ENCODE measurements around the gene DPH2. TPM values are rescaled to one million over a fixed set of nuclear protein-coding genes. Genes with fewer than 3 reads are reported as not detected.

DPH2 gene
- polyA plus RNA-seq, 1 of the 3 experiments (the other 2 are of a cell fraction): 76.9 TPM

GRCh38 chr1:43925846-43926245 lies 44.0 kb upstream of the DPH2 start:
- TF ChIP-seq, protein P1, sequence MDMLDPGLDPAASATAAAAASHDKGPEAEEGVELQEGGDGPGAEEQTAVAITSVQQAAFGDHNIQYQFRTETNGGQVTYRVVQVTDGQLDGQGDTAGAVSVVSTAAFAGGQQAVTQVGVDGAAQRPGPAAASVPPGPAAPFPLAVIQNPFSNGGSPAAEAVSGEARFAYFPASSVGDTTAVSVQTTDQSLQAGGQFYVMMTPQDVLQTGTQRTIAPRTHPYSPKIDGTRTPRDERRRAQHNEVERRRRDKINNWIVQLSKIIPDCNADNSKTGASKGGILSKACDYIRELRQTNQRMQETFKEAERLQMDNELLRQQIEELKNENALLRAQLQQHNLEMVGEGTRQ (IDR thresholded peaks at IDR 0.05; ENCODE audit: borderline replicate concordance, low read depth, low read length): no peak
- TF ChIP-seq EZH2phosphoT487 (IDR thresholded peaks at IDR 0.05; ENCODE audit: borderline replicate concordance, low read depth): no peak
- TF ChIP-seq POLR2AphosphoS5 (IDR thresholded peaks at IDR 0.05; ENCODE audit: low read depth, low read length): no peak
- no peak for TF ChIP-seq RAD21 (IDR thresholded peaks at IDR 0.05; ENCODE audit: low read length)
- no peak for TF ChIP-seq SIN3A (IDR thresholded peaks at IDR 0.05; ENCODE audit: borderline replicate concordance, low read depth, low read length)
- TF ChIP-seq RXRA (IDR thresholded peaks at IDR 0.05; ENCODE audit: borderline replicate concordance, low read depth): no peak
- TF ChIP-seq CHD2 (IDR thresholded peaks at IDR 0.05; ENCODE audit: low read length, partially characterized antibody): no peak
- no peak for TF ChIP-seq ELF1 (IDR thresholded peaks at IDR 0.05)
- TF ChIP-seq MEF2A (IDR thresholded peaks at IDR 0.05; ENCODE audit: borderline replicate concordance, low read depth): no peak
- TF ChIP-seq GABPA (IDR thresholded peaks at IDR 0.05; ENCODE audit: low read depth): no peak
- TF ChIP-seq TEAD4 (IDR thresholded peaks at IDR 0.05; ENCODE audit: borderline replicate concordance, insufficient read depth): no peak
- TF ChIP-seq EP300 (IDR thresholded peaks at IDR 0.05; ENCODE audit: borderline replicate concordance in 1 of 2, low read depth in 1 of 2, low read length in 1 of 2): no peak
- no peak for TF ChIP-seq YY1 (IDR thresholded peaks at IDR 0.05; ENCODE audit: low read depth)
- no peak for TF ChIP-seq MXI1 (IDR thresholded peaks at IDR 0.05; ENCODE audit: low read depth, low read length)
- no peak for TF ChIP-seq NFIC (IDR thresholded peaks at IDR 0.05; ENCODE audit: borderline replicate concordance)
- no peak for TF ChIP-seq USF1 (IDR thresholded peaks at IDR 0.05; ENCODE audit: borderline replicate concordance, low read depth)
- TF ChIP-seq FOXM1 (IDR thresholded peaks at IDR 0.05; ENCODE audit: low read depth): no peak
- TF ChIP-seq, protein P2, sequence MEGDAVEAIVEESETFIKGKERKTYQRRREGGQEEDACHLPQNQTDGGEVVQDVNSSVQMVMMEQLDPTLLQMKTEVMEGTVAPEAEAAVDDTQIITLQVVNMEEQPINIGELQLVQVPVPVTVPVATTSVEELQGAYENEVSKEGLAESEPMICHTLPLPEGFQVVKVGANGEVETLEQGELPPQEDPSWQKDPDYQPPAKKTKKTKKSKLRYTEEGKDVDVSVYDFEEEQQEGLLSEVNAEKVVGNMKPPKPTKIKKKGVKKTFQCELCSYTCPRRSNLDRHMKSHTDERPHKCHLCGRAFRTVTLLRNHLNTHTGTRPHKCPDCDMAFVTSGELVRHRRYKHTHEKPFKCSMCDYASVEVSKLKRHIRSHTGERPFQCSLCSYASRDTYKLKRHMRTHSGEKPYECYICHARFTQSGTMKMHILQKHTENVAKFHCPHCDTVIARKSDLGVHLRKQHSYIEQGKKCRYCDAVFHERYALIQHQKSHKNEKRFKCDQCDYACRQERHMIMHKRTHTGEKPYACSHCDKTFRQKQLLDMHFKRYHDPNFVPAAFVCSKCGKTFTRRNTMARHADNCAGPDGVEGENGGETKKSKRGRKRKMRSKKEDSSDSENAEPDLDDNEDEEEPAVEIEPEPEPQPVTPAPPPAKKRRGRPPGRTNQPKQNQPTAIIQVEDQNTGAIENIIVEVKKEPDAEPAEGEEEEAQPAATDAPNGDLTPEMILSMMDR (IDR thresholded peaks at IDR 0.05): no peak
- TF ChIP-seq ZBTB33 (IDR thresholded peaks at IDR 0.05; ENCODE audit: borderline replicate concordance, low read depth): no peak
- Histone ChIP-seq H4K20me1 (ENCODE audit: insufficient read depth) (no peaks in the 10 kb centered on the region), H3K4me3 (ENCODE audit: low read depth in 2 of 2, low read length in 1 of 2) (no peak overlapping the region), H3K9me3 (no peaks in the 10 kb centered on the region), H3K79me2 (ENCODE audit: insufficient read depth) (no peaks in the 10 kb centered on the region), H3F3A (replicated peaks; ENCODE audit: insufficient read depth) (peaks cover 3% of the 10 kb centered on the region), H3K9me2 (no peaks in the 10 kb centered on the region), H3K27me3 (ENCODE audit: insufficient read depth) (no peaks in the 10 kb centered on the region), H3K9ac (no peak overlapping the region), H3K4me1 (ENCODE audit: control insufficient read depth in 1 of 2, insufficient read depth in 2 of 2, low read depth in 1 of 2, low read length in 1 of 2) (no peaks in the 10 kb centered on the region; a peak in 1 of 4 replicates), H3K4me2 (no peak overlapping the region), H3K27ac (ENCODE audit: low read depth in 2 of 2, low read length in 1 of 2) (no peak overlapping the region), H2AFZ (ENCODE audit: low read depth) (no peak overlapping the region), H3K36me3 (replicated peaks in 1 of 2; ENCODE audit: control insufficient read depth in 1 of 2, insufficient read depth in 2 of 2, low read length in 1 of 2) (peaks cover 2 to 11% of the 10 kb centered on the region in 2 experiments)
- no peak for DNase-seq
- ChIA-PET POLR2A (no interaction called here), CTCF (interaction anchor here (1.2 to 4.6 kb wide), 3 partner anchors 9 to 21 kb away, joined by 4 to 31 read pairs (median 4); partner anchors contain the start of gene IPO13)
- 97% methylated on average over 9 of the region's 9 CpGs for WGBS (ENCODE audit: low lambda C conversion rate)

Data from SK-N-SH (cell line).